ENCODE measurements around the gene DLG2.
A peak's percentile ranks its signal among the peaks of the same experiment; 100 is the strongest.

The DLG2 gene

DNA sequence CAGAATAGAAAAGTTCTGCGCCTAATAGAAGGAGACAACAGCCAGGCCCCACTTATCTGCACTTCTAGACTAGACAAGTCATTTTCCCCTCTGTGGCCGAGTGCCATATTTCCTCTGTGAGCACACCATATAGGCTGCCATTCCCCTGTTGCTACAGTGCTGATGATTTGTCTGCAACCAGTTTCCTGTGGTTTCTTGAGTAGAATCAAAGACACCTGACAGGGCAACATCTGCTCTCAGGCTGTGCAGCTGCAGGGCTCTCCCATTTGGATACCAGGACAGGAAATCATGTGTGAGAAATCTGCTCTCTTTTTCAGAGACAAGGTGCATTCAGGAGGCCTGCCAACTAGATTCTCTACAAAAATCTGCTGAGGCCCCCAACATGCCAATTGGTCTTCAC lies 879.3 kb downstream of the DLG2 start:
- H3K4me3 Mint-ChIP-seq = no peak overlapping the region
- H3K27ac Mint-ChIP-seq = no peak overlapping the region
- no peaks in the 10 kb centered on the region for H3K27me3 Mint-ChIP-seq
- intact Hi-C loops (cut with micrococcal nuclease) = no loop called here
- H3K36me3 Mint-ChIP-seq (ENCODE audit: low read depth) = no peaks in the 10 kb centered on the region
- H3K9me3 Mint-ChIP-seq = peaks cover 2% of the 10 kb centered on the region
- no peaks in the 10 kb centered on the region for H3K4me1 Mint-ChIP-seq (ENCODE audit: low read depth)

GRCh38 chr11:84740050-84740449 lies 887.1 kb downstream of the DLG2 start:
- H3K27me3 Mint-ChIP-seq = no peaks in the 10 kb centered on the region
- H3K9me3 Mint-ChIP-seq = peaks cover 26% of the 10 kb centered on the region
- no peaks in the 10 kb centered on the region for H3K4me1 Mint-ChIP-seq (ENCODE audit: low read depth)
- intact Hi-C loops (cut with micrococcal nuclease) = no loop called here
- no peak overlapping the region for H3K27ac Mint-ChIP-seq
- H3K36me3 Mint-ChIP-seq (ENCODE audit: low read depth) = no peaks in the 10 kb centered on the region
- no peak overlapping the region for H3K4me3 Mint-ChIP-seq

DNA sequence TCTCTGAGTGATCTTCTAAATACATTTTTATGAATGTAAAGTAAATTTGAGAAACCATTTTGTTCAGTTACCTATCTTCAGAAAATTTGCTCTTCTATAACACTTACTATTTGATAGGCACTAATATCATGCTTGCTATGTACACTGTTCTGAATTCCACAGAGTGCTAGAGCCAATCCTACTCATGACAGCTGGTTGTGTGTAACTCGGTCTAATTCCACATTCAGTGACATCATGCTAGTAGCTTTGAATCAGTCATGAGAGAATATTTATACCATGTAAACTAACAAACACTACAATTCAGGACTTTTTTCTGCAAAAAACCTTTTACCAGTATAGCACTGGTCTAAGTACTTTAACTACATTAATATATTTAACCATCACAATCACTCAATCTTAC lies 902.9 kb downstream of the DLG2 start:
- intact Hi-C loops (cut with micrococcal nuclease) = no loop called here
- Mint-ChIP-seq H3K36me3 (ENCODE audit: low read depth) (no peaks in the 10 kb centered on the region), H3K4me1 (ENCODE audit: low read depth) (peaks cover 11% of the 10 kb centered on the region), H3K27me3 (peaks cover 28% of the 10 kb centered on the region), H3K4me3 (no peak overlapping the region), H3K27ac (no peak overlapping the region), H3K9me3 (no peaks in the 10 kb centered on the region)

DNA sequence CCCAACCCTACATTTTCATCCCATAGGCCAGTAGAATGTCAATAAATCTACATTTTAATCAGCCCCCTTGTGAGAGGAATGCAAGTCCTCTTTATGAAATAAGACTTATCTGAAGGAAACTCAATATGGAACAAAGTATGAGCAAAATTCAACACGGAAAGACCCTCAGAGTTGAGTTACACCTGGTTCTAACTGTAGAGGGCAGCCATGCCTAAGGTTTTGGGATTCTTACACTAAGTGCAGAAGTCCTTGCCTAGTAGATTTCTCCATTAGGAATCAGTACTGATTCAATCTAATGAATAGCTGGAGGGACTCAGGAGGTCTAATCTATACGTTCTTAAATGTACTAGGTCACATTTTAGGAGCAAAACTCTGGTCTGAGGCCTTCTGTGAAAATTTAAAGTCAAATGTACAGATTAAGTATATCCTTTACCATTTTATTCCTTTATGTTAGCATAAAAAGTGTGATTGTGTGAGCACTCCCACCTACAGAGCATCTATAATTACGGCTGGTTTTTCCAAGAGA lies 904.5 kb downstream of the DLG2 start:
- no peaks in the 10 kb centered on the region for H3K36me3 Mint-ChIP-seq (ENCODE audit: low read depth)
- peaks cover 11% of the 10 kb centered on the region for H3K4me1 Mint-ChIP-seq (ENCODE audit: low read depth)
- H3K4me3 Mint-ChIP-seq = no peak overlapping the region
- H3K27ac Mint-ChIP-seq = no peak overlapping the region
- intact Hi-C loops (cut with micrococcal nuclease) = no loop called here
- peaks cover 31% of the 10 kb centered on the region for H3K27me3 Mint-ChIP-seq
- H3K9me3 Mint-ChIP-seq = no peaks in the 10 kb centered on the region

DNA sequence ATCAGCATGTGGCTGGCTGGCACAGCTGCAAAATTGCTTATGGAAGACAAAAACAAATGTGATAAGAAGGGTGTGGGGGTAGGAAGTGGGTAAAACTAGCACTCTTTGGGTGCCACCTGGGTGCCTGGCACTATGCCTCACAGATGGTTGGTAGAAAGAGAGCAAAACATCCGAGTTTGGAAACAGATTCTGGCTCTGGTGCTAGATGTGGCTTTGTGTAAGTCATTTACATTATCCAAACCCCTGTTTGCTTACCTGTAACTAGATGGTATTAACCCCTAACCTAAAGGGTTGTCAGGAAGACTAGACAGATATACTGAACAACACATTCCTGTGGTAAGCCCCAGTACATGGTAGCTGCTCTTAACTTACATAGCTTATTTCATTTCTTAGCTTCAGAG lies 905.6 kb downstream of the DLG2 start:
- Mint-ChIP-seq H3K27me3 (peaks cover 31% of the 10 kb centered on the region), H3K27ac (no peak overlapping the region), H3K4me3 (no peak overlapping the region)

DNA sequence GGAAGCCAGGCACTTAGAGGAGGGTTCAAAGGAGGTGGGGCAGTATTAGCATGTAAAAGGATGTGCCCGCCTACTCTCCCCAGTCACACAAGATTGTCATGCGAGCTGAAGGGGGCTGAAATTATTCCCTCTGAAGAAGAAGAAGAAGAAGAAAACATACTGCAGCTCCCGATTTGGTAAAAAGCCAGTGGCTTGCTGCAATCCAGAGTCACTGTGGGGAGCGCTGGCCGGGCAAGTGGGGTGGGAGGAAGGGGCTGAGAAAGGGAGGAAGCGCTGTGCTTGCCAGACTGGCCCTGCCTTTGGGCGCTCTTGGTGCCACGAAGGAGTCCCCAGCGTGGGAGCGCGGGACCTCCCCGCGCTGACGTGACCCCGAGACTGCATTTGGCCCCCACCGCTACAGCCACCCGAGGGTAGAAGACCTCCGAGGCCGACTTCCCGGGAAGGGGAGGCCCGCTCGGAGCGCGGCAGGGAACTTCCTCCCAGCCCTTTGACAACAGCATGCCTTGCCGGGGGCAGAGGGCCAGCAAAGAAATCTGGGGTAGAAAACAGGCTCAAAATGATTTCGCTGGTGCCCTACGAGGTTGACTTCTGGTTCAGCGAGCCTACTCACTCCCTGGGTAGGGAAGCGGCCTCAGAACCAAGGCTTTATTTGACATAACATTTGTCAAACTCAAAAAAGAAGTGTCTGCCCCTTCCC lies 906.3 kb downstream of the DLG2 start:
- intact Hi-C loops (cut with micrococcal nuclease) = no loop called here
- Mint-ChIP-seq H3K9me3 (no peaks in the 10 kb centered on the region), H3K27me3 (peaks cover 31% of the 10 kb centered on the region), H3K4me3 (peak overlapping the region; percentile 76), H3K4me1 (ENCODE audit: low read depth) (peaks cover 11% of the 10 kb centered on the region), H3K36me3 (ENCODE audit: low read depth) (no peaks in the 10 kb centered on the region), H3K27ac (peak overlapping the region; percentile 25)

More for the DNA sequence above, 905.6 kb downstream of the DLG2 start:
- Mint-ChIP-seq H3K4me1 (ENCODE audit: low read depth) (peaks cover 11% of the 10 kb centered on the region), H3K9me3 (no peaks in the 10 kb centered on the region), H3K36me3 (ENCODE audit: low read depth) (no peaks in the 10 kb centered on the region)
- intact Hi-C loops (cut with micrococcal nuclease) = no loop called here

- H3K27ac Mint-ChIP-seq = no peak overlapping the region
- H3K36me3 Mint-ChIP-seq (ENCODE audit: low read depth) = no peaks in the 10 kb centered on the region
- intact Hi-C loops (cut with micrococcal nuclease) = no loop called here
- peak overlapping the region; percentile 76 for H3K4me3 Mint-ChIP-seq
- H3K27me3 Mint-ChIP-seq = peaks cover 31% of the 10 kb centered on the region
- H3K4me1 Mint-ChIP-seq (ENCODE audit: low read depth) = peaks cover 11% of the 10 kb centered on the region
- no peaks in the 10 kb centered on the region for H3K9me3 Mint-ChIP-seq
These were observed 907.1 kb downstream of the DLG2 start for GRCh38 chr11:84719935-84720577.

DNA sequence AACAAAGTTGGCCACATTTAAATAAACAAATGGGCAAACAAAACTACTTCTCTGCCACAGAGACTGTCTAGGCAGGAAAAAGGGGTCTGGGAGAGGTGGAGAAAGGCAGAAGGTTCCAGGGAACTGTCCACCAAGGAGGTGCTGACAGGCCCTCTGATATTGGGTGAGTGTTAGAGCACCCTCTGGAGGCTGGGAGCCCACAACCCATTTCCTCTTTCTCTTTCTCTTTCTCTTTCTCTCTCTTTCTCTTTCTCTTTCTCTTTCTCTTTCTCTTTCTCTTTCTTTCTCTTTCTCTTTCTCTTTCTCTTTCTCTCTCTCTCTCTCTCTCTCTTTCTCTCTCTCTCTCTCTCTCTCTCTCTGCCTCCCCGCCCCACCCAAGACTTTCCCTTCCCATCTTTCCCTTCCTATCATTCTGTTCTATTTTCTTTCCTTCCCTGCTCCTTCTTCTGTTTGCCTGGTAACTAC lies 912.8 kb downstream of the DLG2 start:
- no peaks in the 10 kb centered on the region for H3K36me3 Mint-ChIP-seq (ENCODE audit: low read depth)
- peak overlapping the region; percentile 41 for H3K4me3 Mint-ChIP-seq
- H3K27ac Mint-ChIP-seq = no peak overlapping the region
- H3K9me3 Mint-ChIP-seq = no peaks in the 10 kb centered on the region
- peaks cover 8% of the 10 kb centered on the region for H3K4me1 Mint-ChIP-seq (ENCODE audit: low read depth)
- intact Hi-C loops (cut with micrococcal nuclease) = no loop called here
- peaks cover 4% of the 10 kb centered on the region for H3K27me3 Mint-ChIP-seq

- Mint-ChIP-seq H3K4me1 (ENCODE audit: low read depth) (no peaks in the 10 kb centered on the region), H3K4me3 (no peak overlapping the region), H3K27ac (no peak overlapping the region), H3K27me3 (no peaks in the 10 kb centered on the region), H3K9me3 (no peaks in the 10 kb centered on the region), H3K36me3 (ENCODE audit: low read depth) (no peaks in the 10 kb centered on the region)
- intact Hi-C loops (cut with micrococcal nuclease) = no loop called here
These were observed 935.3 kb downstream of the DLG2 start for GRCh38 chr11:84691830-84692229.

DNA sequence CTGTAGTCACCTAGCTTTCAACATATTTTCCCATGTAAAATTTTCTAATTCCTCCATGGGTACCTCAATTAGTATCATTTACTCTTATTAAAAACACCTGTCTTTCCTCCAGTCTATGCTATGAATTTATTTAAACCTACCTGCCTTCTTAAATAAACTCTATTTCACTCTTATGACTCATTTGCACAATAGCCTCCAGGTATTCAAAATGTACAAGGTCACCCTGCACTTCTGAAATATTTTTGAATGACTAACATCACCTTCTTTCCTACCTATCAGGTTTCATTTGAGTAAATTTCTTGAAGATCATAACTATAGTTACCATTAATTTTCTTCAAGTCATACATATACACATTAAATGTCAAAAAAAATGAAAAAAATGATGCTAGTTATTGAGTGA lies 939.7 kb downstream of the DLG2 start:
- Mint-ChIP-seq H3K4me3 (no peak overlapping the region), H3K27me3 (no peaks in the 10 kb centered on the region), H3K9me3 (no peaks in the 10 kb centered on the region), H3K4me1 (ENCODE audit: low read depth) (no peaks in the 10 kb centered on the region), H3K27ac (no peak overlapping the region), H3K36me3 (ENCODE audit: low read depth) (no peaks in the 10 kb centered on the region)
- intact Hi-C loops (cut with micrococcal nuclease) = no loop called here

GRCh38 chr11:84686716-84687115 lies 940.4 kb downstream of the DLG2 start:
- intact Hi-C loops (cut with micrococcal nuclease) = no loop called here
- H3K9me3 Mint-ChIP-seq = no peaks in the 10 kb centered on the region
- no peaks in the 10 kb centered on the region for H3K4me1 Mint-ChIP-seq (ENCODE audit: low read depth)
- H3K4me3 Mint-ChIP-seq = no peak overlapping the region
- no peaks in the 10 kb centered on the region for H3K27me3 Mint-ChIP-seq
- H3K27ac Mint-ChIP-seq = no peak overlapping the region
- no peaks in the 10 kb centered on the region for H3K36me3 Mint-ChIP-seq (ENCODE audit: low read depth)

DNA sequence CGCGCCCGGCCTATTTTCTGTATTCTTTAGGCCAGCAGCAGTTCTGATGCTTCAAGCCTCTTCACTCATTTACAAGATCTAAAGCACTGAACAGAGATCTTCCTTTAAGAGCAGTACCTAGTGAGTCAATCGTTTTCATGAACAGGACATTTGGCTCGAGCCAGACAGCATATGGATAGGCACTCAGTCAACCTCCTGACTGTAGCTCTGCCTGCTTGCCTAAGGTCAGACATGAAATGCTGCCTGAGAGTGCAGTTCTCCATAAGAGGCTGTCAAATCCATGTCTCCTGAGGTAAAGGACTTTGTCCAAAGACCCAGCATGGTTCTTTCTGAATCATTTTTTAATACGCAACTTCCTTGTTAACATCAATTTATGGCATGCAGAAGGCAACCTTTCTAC lies 941.2 kb downstream of the DLG2 start:
- Mint-ChIP-seq H3K4me1 (ENCODE audit: low read depth) (no peaks in the 10 kb centered on the region), H3K27me3 (no peaks in the 10 kb centered on the region), H3K9me3 (no peaks in the 10 kb centered on the region), H3K36me3 (ENCODE audit: low read depth) (no peaks in the 10 kb centered on the region), H3K4me3 (no peak overlapping the region), H3K27ac (no peak overlapping the region)
- intact Hi-C loops (cut with micrococcal nuclease) = no loop called here

DNA sequence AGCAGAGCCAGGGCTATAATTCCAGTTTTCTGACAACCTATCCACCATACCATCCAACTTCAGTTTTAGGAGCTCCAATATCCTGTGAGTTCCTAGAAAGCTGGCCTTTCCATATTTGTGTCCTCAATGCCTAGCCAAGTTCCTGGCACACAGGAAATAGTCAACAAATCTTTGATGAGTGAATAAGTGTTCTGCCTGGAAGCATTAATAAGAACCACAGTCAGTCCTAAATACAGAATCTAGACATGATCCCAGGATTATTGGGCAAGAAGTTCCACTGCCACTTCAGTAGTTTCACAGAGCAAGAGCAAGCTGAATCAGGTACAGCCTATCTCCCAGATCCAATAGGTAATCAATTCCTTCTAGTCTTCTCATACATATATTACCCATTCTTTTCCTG lies 942.0 kb downstream of the DLG2 start:
- intact Hi-C loops (cut with micrococcal nuclease) = no loop called here
- no peak overlapping the region for H3K27ac Mint-ChIP-seq
- no peaks in the 10 kb centered on the region for H3K27me3 Mint-ChIP-seq
- no peaks in the 10 kb centered on the region for H3K9me3 Mint-ChIP-seq
- no peaks in the 10 kb centered on the region for H3K4me1 Mint-ChIP-seq (ENCODE audit: low read depth)
- no peak overlapping the region for H3K4me3 Mint-ChIP-seq
- no peaks in the 10 kb centered on the region for H3K36me3 Mint-ChIP-seq (ENCODE audit: low read depth)

DNA sequence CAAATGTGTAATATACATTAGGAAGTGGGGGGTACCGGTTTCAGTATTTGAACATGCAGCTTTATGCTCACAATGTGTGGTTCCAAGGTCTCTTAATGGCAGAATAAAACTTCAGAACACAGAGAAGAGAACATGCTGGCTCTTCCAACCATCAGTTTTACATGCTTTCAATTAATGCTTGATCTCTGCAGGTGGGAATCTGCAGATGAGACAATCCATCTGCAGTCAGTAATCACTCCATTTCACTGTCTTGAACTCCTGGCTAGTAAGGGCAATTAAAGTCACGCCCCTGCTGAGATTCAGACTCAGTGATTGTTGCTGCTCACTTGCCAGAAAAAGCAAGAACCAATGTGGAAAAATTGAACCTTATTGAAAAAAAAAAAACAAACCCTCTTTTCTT lies 945.7 kb downstream of the DLG2 start:
- H3K4me3 Mint-ChIP-seq = no peak overlapping the region
- H3K27me3 Mint-ChIP-seq = no peaks in the 10 kb centered on the region
- H3K9me3 Mint-ChIP-seq = no peaks in the 10 kb centered on the region
- H3K27ac Mint-ChIP-seq = no peak overlapping the region
- H3K36me3 Mint-ChIP-seq (ENCODE audit: low read depth) = no peaks in the 10 kb centered on the region
- intact Hi-C loops (cut with micrococcal nuclease) = no loop called here
- no peaks in the 10 kb centered on the region for H3K4me1 Mint-ChIP-seq (ENCODE audit: low read depth)
